HCT116 (cell line): ENCODE data around the gene BMP5. TPM values are rescaled to one million over a fixed set of nuclear protein-coding genes. Genes with fewer than 3 reads are reported as not detected.
"Not testable (repeated sequence)": the region's sequence is repeated elsewhere in the genome, so short reads cannot be mapped to it uniquely, and the experiment has no call there.

ENCODE experiments used
- ATAC-seq: fragments of 200-7000 bp; cut with Tn5 transposase; 2 replicates; pipeline ENCODE4 v1.9.1; 2020; ENCODE audit warnings: mild to moderate bottlenecking, moderate library complexity
- BruUV-seq: library from RNA; stranded (reverse); fragments of 400-500 nt; replicated peaks from 2 replicates; lab custom pipeline; 2021; lab: Mats Ljungman, UMichigan
- CTCF ChIA-PET: fragments of 300-600 bp; sonication (Branson Sonifier 250); formaldehyde crosslinking; loops from one replicate; lab custom pipeline; 2021; ENCODE audit warnings: antibody characterized with exemption; lab: Charles Lee
- POLR2A ChIA-PET: fragments of 300-600, 350-600 bp; sonication (Branson Sonifier 250); formaldehyde crosslinking; loops from one replicate; lab custom pipeline; 2021; ENCODE audit warnings: antibody characterized with exemption; lab: Charles Lee
- RAD21 ChIA-PET, 2 experiments: fragments of 300-600 bp; sonication (Branson Sonifier 250); formaldehyde crosslinking; loops; one replicate each; lab custom pipeline; 2023; ENCODE audit warnings: low total read pairs in 2 of 2; ENCODE audit not compliant: uncharacterized antibody in 2 of 2, unreplicated experiment in 2 of 2, low non-redundant PET in 1 of 2; lab: Charles Lee
- DNase-seq: peaks from one replicate; pipeline ENCODE4 v3.0.0-alpha.2; 2010; ENCODE audit warnings: low read depth, low spot score
- H2AFZ ChIP-seq: fragments of 200-600 bp; shearing (Covaris generic), sonication (generic); 2 replicates; pipeline ENCODE4 v1.6.1; 2017; ENCODE audit warnings: low read depth, mixed run types, mixed read lengths, antibody characterized with exemption, low read length; ENCODE audit not compliant: poor library complexity, severe bottlenecking
- H3K27ac ChIP-seq: 2 replicates; pipeline ENCODE4 v1.5.1; 2012; ENCODE audit warnings: low read depth, low read length
- H3K27me3 ChIP-seq: fragments of 200-600 bp; sonication (generic); 2 replicates; pipeline ENCODE4 v1.6.1; 2016; ENCODE audit warnings: mixed run types, low read length, mixed read lengths; ENCODE audit not compliant: insufficient read depth
- H3K36me3 ChIP-seq, 2 experiments: fragments of 200-500 bp in 1 of 2; fragments of 200-600 bp in 1 of 2; sonication (Bioruptor generic) in 1 of 2; sonication (generic) in 1 of 2; 2 replicates each; pipeline versions ENCODE4 v1.5.1 to v1.6.1; 2014 to 2016; ENCODE audit warnings: low read length in 2 of 2, inconsistent platforms in 1 of 2, mixed read lengths in 1 of 2, mixed run types in 1 of 2; ENCODE audit not compliant: insufficient read depth in 2 of 2, control insufficient read depth in 1 of 2
- H3K4me1 ChIP-seq, 2 experiments: fragments of 200-600 bp in 1 of 2; sonication (generic) in 1 of 2; 2 replicates each; pipeline versions ENCODE4 v1.5.1 to v1.6.1; 2012 to 2017; ENCODE audit warnings: low read length in 2 of 2, inconsistent platforms in 1 of 2, mild to moderate bottlenecking in 1 of 2, mixed read lengths in 1 of 2, mixed run types in 1 of 2, moderate library complexity in 1 of 2; ENCODE audit not compliant: insufficient read depth in 2 of 2, control insufficient read depth in 1 of 2
- H3K4me2 ChIP-seq: fragments of 200-600 bp; sonication (generic); 2 replicates; pipeline ENCODE4 v1.6.1; 2017; ENCODE audit warnings: mixed run types, low read length, mixed read lengths
- H3K4me3 ChIP-seq, 2 experiments: fragments of 200-600 bp in 1 of 2; sonication (generic) in 1 of 2; replicated peaks in 1 of 2; 2 replicates each; pipeline ENCODE4 v1.5.1; 2011 to 2016; ENCODE audit warnings: low read length in 2 of 2, control low read depth in 1 of 2, low read depth in 1 of 2, mild to moderate bottlenecking in 1 of 2, mixed read lengths in 1 of 2, mixed run types in 1 of 2
- H3K79me2 ChIP-seq: fragments of 200-600 bp; sonication (generic); 2 replicates; pipeline ENCODE4 v1.6.1; 2017; ENCODE audit warnings: mild to moderate bottlenecking, mixed run types, low read length, moderate library complexity, mixed read lengths; ENCODE audit not compliant: insufficient read depth
- H3K9ac ChIP-seq: fragments of 200-600 bp; sonication (generic); 2 replicates; pipeline ENCODE4 v1.6.1; 2016; ENCODE audit warnings: low read length, mixed read lengths
- H3K9me2 ChIP-seq: fragments of 200-600 bp; sonication (generic), shearing (Covaris generic); 2 replicates; pipeline ENCODE4 v1.6.1; 2017; ENCODE audit warnings: mixed run types, mild to moderate bottlenecking, moderate library complexity; ENCODE audit not compliant: insufficient read depth
- H3K9me3 ChIP-seq, 2 experiments: fragments of 200-500 bp in 1 of 2; fragments of 200-600 bp in 1 of 2; sonication (Bioruptor generic) in 1 of 2; sonication (generic) in 1 of 2; 2 replicates each; pipeline ENCODE4 v1.6.1; 2014 to 2017; ENCODE audit warnings: low read length in 2 of 2, mixed read lengths in 2 of 2, inconsistent platforms in 1 of 2, low read depth in 1 of 2, mild to moderate bottlenecking in 1 of 2, mixed run types in 1 of 2, moderate library complexity in 1 of 2; ENCODE audit not compliant: control insufficient read depth in 1 of 2, insufficient read depth in 1 of 2
- H4K20me1 ChIP-seq: fragments of 200-600 bp; sonication (generic), shearing (Covaris generic); 2 replicates; pipeline ENCODE4 v1.6.1; 2017; ENCODE audit warnings: mixed run types, mild to moderate bottlenecking, moderate library complexity; ENCODE audit not compliant: insufficient read depth
- CEBPB ChIP-seq: IDR thresholded peaks from 2 replicates; pipeline ENCODE4 v1.6.1; 2012; ENCODE audit warnings: low read depth
- EZH2 ChIP-seq: fragments of 200-600 bp; sonication (generic); IDR thresholded peaks from 2 replicates; pipeline ENCODE4 v1.6.1; 2017; ENCODE audit warnings: antibody characterized with exemption, mixed run types
- EZH2phosphoT487 ChIP-seq: fragments of 200-600 bp; IDR thresholded peaks from 2 replicates; pipeline ENCODE4 v1.6.1; 2018; ENCODE audit warnings: antibody characterized with exemption, borderline replicate concordance
- JUND ChIP-seq: IDR thresholded peaks from 2 replicates; pipeline ENCODE4 v1.6.1; 2012
- MAX ChIP-seq: IDR thresholded peaks from 2 replicates; pipeline ENCODE4 v1.6.1; 2012
- POLR2A ChIP-seq: IDR thresholded peaks from 2 replicates; pipeline ENCODE4 v1.7.0; 2011; ENCODE audit warnings: borderline replicate concordance; ENCODE audit not compliant: insufficient read depth, insufficient read length; ENCODE audit errors: extremely low read depth
- RAD21 ChIP-seq: IDR thresholded peaks from 2 replicates; pipeline ENCODE4 v1.6.1; 2012; ENCODE audit warnings: low read depth, mild to moderate bottlenecking
- SIN3A ChIP-seq: IDR thresholded peaks from 2 replicates; pipeline ENCODE4 v1.6.1; 2012; ENCODE audit warnings: low read depth
- ZNF274 ChIP-seq: fragments of 200-500 bp; sonication (Bioruptor generic); IDR thresholded peaks from 2 replicates; pipeline ENCODE4 v1.6.1; 2014; ENCODE audit warnings: mild to moderate bottlenecking, low read depth, low read length, inconsistent platforms
- intact Hi-C: fragments of 100-400 bp; cut with micrococcal nuclease; formaldehyde crosslinking; loops from 2 replicates; pipeline ENCODE4 v1.10.0; 2022
- total RNA-seq: library from RNA; stranded (reverse); gene quantifications from one replicate; pipeline ENCODE4 v1.2.1, GENCODE V29; 2021; ENCODE audit not compliant: unreplicated experiment

Gene BMP5
- total RNA-seq, 1 experiment from 2014 or later: not detected

- TF ChIP-seq ZNF274 (no peak), EZH2 (no peak), MAX (no peak), CEBPB (no peak), JUND (no peak), POLR2A (no peak), RAD21 (no peak), EZH2phosphoT487 (no peak), SIN3A (no peak)
- no peaks in the 10 kb centered on the region for H3K9me3 ChIP-seq
- BruUV-seq: no TSS peak
- no peak overlapping the region for H3K4me3 ChIP-seq
- no peaks in the 10 kb centered on the region for H3K79me2 ChIP-seq
- H4K20me1 ChIP-seq: no peaks in the 10 kb centered on the region
- H3K36me3 ChIP-seq: no peaks in the 10 kb centered on the region
- H3K27me3 ChIP-seq: no peaks in the 10 kb centered on the region
- no peak overlapping the region for H3K4me2 ChIP-seq
- CTCF ChIA-PET: no interaction called here
- H2AFZ ChIP-seq: peak overlapping the region; percentile 16
- intact Hi-C loops: no loop called here
- ATAC-seq (no peak), DNase-seq (no peak)
- H3K4me1 ChIP-seq: 0 out of 4 replicates have a peak, but pooled peaks cover 0 to 5% of the 10 kb centered on the region in 2 experiments
- RAD21 ChIA-PET: no interaction called here
- POLR2A ChIA-PET: no interaction called here
- no peak overlapping the region for H3K27ac ChIP-seq
- H3K9me2 ChIP-seq: no peaks in the 10 kb centered on the region
- H3K9ac ChIP-seq: no peak overlapping the region
Measured at GRCh38 chr6:55913228-55914195, 38.1 kb upstream of the BMP5 start.

- H3K27ac ChIP-seq, H3K9me2 ChIP-seq, DNase-seq, H3K79me2 ChIP-seq, BruUV-seq, ATAC-seq, H4K20me1 ChIP-seq, RAD21 ChIA-PET, H3K36me3 ChIP-seq, H3K9ac ChIP-seq, H2AFZ ChIP-seq, H3K4me2 ChIP-seq, intact Hi-C loops, CTCF ChIA-PET, H3K4me3 ChIP-seq, POLR2A ChIA-PET, H3K4me1 ChIP-seq, H3K27me3 ChIP-seq, H3K9me3 ChIP-seq: not testable (repeated sequence)
Measured at GRCh38 chr6:55910466-55910865, 35.1 kb upstream of the BMP5 start.

- H3K27ac ChIP-seq, CTCF ChIA-PET, H3K9ac ChIP-seq, H3K79me2 ChIP-seq, BruUV-seq, H3K4me1 ChIP-seq, intact Hi-C loops, POLR2A ChIA-PET, H3K9me2 ChIP-seq, H3K9me3 ChIP-seq, DNase-seq, H3K4me2 ChIP-seq, H3K27me3 ChIP-seq, ATAC-seq, H3K4me3 ChIP-seq, H3K36me3 ChIP-seq, H2AFZ ChIP-seq, RAD21 ChIA-PET, H4K20me1 ChIP-seq: not testable (repeated sequence)
Measured at GRCh38 chr6:55909911-55910310, 34.5 kb upstream of the BMP5 start.
